Adipocyte (in vitro differentiated cells): Measurements from ENCODE around the gene RIT1.
"Not testable (repeated sequence)": the region's sequence is repeated elsewhere in the genome, so short reads cannot be mapped to it uniquely, and the experiment has no call there.

Experiments used
- DNase-seq: peaks from one replicate; pipeline ENCODE4 v3.0.0-alpha.2; 2015; ENCODE audit warnings: low read depth
- H3K27me3 ChIP-seq: replicated peaks from 2 replicates; pipeline ENCODE4 v1.7.0; 2013; ENCODE audit warnings: mild to moderate bottlenecking, low read length, moderate library complexity; ENCODE audit not compliant: control insufficient read depth, insufficient read depth
- H3K36me3 ChIP-seq: 2 replicates; pipeline ENCODE4 v1.7.0; 2013; ENCODE audit warnings: low read length, mild to moderate bottlenecking, moderate library complexity; ENCODE audit not compliant: control insufficient read depth, insufficient read depth, severe bottlenecking
- H3K4me1 ChIP-seq: 2 replicates; pipeline ENCODE4 v1.7.0; 2013; ENCODE audit warnings: mild to moderate bottlenecking, low read length, moderate library complexity; ENCODE audit not compliant: control insufficient read depth, insufficient read depth
- H3K4me3 ChIP-seq: 2 replicates; pipeline ENCODE4 v1.7.0; 2013; ENCODE audit warnings: mild to moderate bottlenecking, low read length, moderate library complexity
- H3K9ac ChIP-seq: 2 replicates; pipeline ENCODE4 v1.7.0; 2013; ENCODE audit warnings: mild to moderate bottlenecking, low read length, moderate library complexity
- H3K9me3 ChIP-seq: 2 replicates; pipeline ENCODE4 v1.7.0; 2013; ENCODE audit warnings: mild to moderate bottlenecking, low read length, moderate library complexity; ENCODE audit not compliant: control insufficient read depth

RIT1 gene

DNA sequence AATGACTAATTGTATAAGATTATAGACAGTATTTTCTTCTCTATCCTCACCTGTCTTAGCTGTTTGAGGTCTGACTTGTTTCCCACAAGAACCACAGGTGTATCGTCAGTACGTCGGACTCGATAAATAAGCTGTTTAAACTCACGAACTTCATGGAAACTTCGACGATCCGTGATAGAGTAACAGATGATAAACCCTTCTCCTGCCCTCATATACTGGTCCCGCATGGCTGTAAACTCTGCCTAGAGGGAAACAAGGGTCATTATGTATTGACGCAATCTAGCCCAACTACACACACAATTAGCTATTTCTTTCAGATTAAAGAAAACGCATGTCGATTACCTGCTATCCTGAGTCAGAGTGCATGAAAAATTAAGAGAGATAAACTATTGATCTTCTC is 6.9 kb downstream of the RIT1 start:
- no peaks in the 10 kb centered on the region for H3K9me3 ChIP-seq
- no peaks in the 10 kb centered on the region for H3K4me1 ChIP-seq
- H3K36me3 ChIP-seq: peaks cover 89% of the 10 kb centered on the region
- H3K27me3 ChIP-seq: no peaks in the 10 kb centered on the region
- no peak overlapping the region for H3K9ac ChIP-seq
- DNase-seq: no peak
- no peak overlapping the region for H3K4me3 ChIP-seq

DNA sequence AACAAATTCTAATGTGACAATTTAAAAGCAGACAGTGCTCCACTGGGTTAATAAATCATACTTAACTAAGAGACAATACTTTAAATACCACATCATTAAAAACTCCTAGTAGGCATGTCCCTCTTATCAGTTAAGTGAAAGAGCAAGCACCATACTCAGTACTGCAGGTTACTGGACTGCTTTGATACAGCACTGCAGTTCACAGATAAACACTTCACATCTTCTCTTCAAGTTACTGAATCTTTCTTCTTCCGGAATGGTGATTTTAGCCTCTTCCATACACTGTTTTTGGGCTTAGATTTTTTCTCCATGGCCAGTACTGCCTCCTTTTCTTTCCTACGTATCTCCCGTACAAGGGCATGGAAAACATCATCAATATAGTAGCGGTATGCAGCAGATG is 11.0 kb downstream of the RIT1 start:
- H3K27me3 ChIP-seq: no peaks in the 10 kb centered on the region
- no peak overlapping the region for H3K4me3 ChIP-seq
- no peaks in the 10 kb centered on the region for H3K9me3 ChIP-seq
- no peak overlapping the region for H3K9ac ChIP-seq
- H3K4me1 ChIP-seq: no peaks in the 10 kb centered on the region
- H3K36me3 ChIP-seq: peaks cover 78% of the 10 kb centered on the region
- DNase-seq: no peak

DNA sequence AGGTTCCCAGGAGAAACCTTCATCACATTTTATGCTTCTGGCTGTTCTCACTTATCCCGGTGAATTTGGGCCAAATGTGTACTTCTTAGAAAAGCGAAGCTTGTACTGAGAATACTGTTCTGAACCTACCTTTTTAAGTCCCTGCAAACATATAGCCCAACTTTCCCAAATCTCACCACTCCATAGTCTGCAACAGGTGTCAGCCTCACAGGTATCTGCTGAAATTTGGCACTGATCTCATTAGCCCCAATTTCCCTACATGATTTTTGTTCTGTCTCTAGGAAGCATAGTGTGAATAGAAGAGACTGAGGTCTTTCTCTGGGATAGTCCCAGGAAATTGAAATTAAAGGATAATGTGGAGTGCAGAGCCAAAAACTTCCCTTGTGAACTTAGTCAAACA is 11.5 kb downstream of the RIT1 start:
- H3K4me1 ChIP-seq: no peaks in the 10 kb centered on the region
- H3K9me3 ChIP-seq: no peaks in the 10 kb centered on the region

DNA sequence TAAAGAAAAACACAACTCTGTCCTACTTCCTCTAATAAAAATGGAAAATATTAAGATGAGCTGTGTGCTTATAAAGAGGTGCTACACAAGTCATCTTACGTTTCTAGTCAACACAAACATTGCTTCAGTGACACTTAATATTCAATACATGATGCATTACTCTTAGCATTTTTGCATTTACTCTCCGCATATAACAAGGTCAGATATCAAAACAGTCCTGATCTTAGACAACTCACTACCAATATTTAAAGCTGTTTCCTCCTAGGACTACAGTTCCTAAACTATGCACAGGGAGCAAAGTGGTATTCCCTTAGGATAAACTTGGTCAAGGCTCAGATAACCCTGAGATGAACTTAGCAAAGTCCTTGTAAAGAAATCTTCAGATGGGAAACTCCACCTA is 12.3 kb downstream of the RIT1 start:
- DNase-seq: no peak
- Histone ChIP-seq H3K36me3 (peaks cover 65% of the 10 kb centered on the region), H3K4me1 (peaks cover 3% of the 10 kb centered on the region), H3K27me3 (no peaks in the 10 kb centered on the region), H3K9ac (no peak overlapping the region), H3K9me3 (no peaks in the 10 kb centered on the region), H3K4me3 (no peak overlapping the region)

More for the DNA sequence above, 11.5 kb downstream of the RIT1 start:
- no peak for DNase-seq
- Histone ChIP-seq H3K36me3 (peaks cover 73% of the 10 kb centered on the region), H3K9ac (no peak overlapping the region), H3K27me3 (no peaks in the 10 kb centered on the region), H3K4me3 (no peak overlapping the region)

DNA sequence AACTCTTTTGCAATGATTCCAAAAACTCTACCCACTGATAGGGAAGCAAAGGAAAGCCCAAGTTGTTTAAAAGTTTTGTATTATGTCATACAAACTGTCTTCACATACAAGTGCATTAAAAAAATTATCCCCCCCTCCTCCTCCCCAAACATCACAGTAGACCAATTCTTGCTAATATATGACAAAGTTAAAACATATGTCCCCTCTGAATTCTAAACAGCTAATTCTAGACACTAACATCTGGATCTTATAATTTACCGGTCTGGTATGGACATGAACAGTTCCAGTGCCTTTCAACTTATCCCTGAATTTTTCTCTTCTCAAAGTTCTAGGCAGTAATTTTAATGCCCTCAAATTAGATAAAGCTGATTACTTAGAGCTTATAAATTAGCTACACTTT is 13.4 kb downstream of the RIT1 start:
- H3K4me3 ChIP-seq: no peak overlapping the region
- H3K9me3 ChIP-seq: no peaks in the 10 kb centered on the region
- H3K27me3 ChIP-seq: no peaks in the 10 kb centered on the region
- H3K4me1 ChIP-seq: peaks cover 14% of the 10 kb centered on the region
- DNase-seq: peak; percentile 63
- H3K36me3 ChIP-seq: peaks cover 57% of the 10 kb centered on the region
- H3K9ac ChIP-seq: no peak overlapping the region

DNA sequence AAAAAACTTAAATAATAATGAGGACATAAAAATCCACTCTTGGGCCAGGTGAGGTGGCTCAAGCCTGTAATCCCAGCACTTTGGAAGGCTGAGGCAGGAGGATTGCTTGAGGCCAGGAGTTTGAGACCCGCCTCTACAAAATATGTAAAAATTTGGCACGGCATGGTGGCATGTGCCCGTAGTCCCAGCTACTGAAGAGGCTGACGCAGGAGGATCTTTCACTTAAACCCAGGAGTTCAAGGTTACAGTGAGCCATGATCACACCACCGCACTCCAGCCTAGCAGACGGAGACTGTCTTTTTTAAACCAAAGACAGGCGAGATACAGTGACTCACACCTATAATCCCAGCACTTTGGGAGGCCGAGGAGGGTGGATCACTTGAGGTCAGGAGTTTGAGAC is 14.7 kb downstream of the RIT1 start:
- not testable (repeated sequence) for H3K27me3 ChIP-seq, H3K9ac ChIP-seq, H3K4me3 ChIP-seq, DNase-seq, H3K9me3 ChIP-seq
- H3K4me1 ChIP-seq: peaks cover 19% of the 10 kb centered on the region
- H3K36me3 ChIP-seq: peaks cover 46% of the 10 kb centered on the region

DNA sequence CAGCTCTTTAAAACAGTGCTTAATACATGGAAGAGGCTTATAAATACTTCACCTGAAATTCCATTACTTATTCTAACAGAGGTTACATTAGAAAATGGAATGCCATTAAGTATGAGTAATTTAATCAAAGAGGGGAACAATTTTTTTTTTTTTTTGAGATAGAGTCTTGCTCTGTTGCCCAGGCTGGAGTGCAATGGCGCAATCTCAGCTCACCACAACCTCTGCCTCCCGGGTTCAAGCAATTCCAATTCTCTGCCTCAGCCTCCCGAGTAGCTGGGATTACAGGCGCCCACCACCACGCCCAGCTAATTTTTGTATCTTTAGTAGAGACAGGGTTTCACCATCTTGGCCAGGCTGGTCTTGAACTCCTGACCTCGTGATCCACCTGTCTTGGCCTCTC is 15.5 kb downstream of the RIT1 start:
- H3K36me3 ChIP-seq: peaks cover 37% of the 10 kb centered on the region
- H3K4me3 ChIP-seq, DNase-seq, H3K9me3 ChIP-seq, H3K9ac ChIP-seq, H3K27me3 ChIP-seq: not testable (repeated sequence)
- H3K4me1 ChIP-seq: peaks cover 19% of the 10 kb centered on the region

DNA sequence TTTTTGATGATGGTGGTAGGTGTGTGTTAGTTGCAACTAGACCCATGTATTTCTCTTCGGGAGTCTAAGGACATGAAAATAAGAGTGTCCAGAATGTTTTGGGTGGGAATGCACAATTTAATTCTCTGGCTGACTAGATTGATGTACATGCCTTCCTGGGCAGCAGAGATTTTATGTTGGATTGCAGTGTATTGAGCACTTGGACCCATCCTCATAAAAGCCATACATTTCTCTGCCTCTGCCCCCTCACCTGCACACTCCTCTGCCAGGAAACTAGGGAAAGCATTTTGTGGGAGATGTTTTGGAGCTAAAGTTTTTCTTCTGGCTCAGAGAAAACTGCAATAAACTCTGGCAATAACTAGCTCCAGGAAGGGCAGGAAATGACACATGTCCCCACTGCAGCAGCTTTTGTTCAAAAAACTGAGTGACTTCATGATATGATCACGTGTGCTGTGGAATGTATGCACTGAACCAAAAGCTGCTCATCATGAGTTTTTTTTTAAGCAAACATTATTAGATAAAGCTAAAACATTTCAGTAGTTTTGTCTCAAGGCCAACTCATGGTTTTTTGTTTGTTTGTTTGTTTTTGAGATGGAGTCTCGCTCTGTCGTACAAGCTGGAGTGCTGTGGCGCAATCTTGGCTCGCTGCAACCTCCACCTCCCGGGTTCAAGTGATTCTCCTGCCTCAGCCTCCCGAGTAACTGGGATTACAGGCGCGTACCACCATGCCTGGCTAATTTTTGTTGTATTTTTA is 17.6 kb downstream of the RIT1 start:
- H3K4me1 ChIP-seq: peaks cover 25% of the 10 kb centered on the region
- no peaks in the 10 kb centered on the region for H3K27me3 ChIP-seq
- peak overlapping the region; percentile 71 for H3K9ac ChIP-seq
- H3K9me3 ChIP-seq: no peaks in the 10 kb centered on the region
- peaks cover 16% of the 10 kb centered on the region for H3K36me3 ChIP-seq
- peak; percentile 70 for DNase-seq
- H3K4me3 ChIP-seq: peak overlapping the region; percentile 61

DNA sequence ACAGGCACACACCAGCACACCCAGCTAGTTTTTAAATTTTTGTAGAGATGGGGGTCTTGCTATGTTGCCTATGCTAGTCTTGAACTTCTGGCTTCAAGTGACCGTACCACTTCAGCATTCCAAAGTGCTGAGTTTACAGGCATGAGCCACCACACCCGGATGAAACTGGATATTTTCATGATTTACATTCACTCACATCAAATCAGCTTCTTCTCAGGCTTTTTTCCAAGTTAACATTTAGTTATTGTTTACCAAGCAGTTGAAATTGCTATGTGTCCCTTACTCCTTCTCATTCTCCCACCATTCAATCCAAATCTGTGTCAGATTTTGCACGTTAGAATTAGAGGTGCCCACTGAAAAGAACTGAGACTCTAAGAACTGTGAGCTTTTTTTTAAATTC is 18.4 kb downstream of the RIT1 start:
- Histone ChIP-seq H3K27me3 (no peaks in the 10 kb centered on the region), H3K9ac (peak overlapping the region; percentile 71)
- peak; percentile 82 for DNase-seq

DNA sequence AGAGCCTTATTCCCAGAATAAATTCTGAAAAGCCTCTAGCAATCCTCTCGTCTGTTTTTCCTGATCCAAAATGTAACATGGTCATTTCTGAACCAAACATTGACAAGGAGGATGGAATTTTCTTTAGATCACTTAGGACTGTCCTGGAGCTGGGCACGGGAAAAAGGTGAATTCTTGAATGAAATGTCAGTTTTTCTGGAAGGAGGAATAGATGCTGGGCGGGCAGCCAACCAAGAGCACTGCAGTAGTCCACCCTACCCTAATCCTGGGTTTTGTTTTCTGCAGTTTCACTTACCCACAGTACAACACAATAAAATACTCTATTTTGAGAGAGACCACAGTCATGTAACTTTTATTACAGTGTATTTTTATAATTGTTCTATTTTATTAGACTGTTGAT is 20.9 kb downstream of the RIT1 start:
- no peak overlapping the region for H3K4me3 ChIP-seq

More for the DNA sequence above, 18.4 kb downstream of the RIT1 start:
- Histone ChIP-seq H3K9me3 (no peaks in the 10 kb centered on the region), H3K4me3 (peak overlapping the region; percentile 61), H3K4me1 (peaks cover 25% of the 10 kb centered on the region), H3K36me3 (peaks cover 11% of the 10 kb centered on the region)

DNA sequence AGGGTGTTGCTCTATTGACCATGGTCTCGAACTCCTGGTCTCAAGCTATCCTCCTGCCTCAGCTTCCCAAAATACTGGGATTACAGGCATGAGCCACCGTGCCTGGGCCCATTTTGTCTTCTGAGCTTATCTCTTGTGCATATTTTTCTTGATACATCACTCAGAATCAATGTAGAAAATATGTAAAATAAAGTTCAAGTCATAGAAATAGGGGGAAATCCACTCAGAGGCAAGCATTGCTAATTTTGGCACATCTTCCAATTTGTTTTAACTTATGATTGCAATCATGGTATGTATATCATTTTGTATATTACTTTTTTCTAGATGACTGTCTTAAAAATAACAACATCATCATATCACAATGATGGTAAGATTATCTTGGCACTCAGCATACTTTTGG is 21.6 kb downstream of the RIT1 start:
- Histone ChIP-seq H3K4me1 (peaks cover 27% of the 10 kb centered on the region), H3K9ac (no peak overlapping the region), H3K9me3 (no peaks in the 10 kb centered on the region), H3K4me3 (no peak overlapping the region), H3K36me3 (no peaks in the 10 kb centered on the region), H3K27me3 (no peaks in the 10 kb centered on the region)
- DNase-seq: peak; percentile 58

More for the DNA sequence above, 20.9 kb downstream of the RIT1 start:
- DNase-seq: no peak
- H3K36me3 ChIP-seq: no peaks in the 10 kb centered on the region
- no peak overlapping the region for H3K9ac ChIP-seq
- peaks cover 25% of the 10 kb centered on the region for H3K4me1 ChIP-seq
- no peaks in the 10 kb centered on the region for H3K27me3 ChIP-seq
- H3K9me3 ChIP-seq: no peaks in the 10 kb centered on the region

DNA sequence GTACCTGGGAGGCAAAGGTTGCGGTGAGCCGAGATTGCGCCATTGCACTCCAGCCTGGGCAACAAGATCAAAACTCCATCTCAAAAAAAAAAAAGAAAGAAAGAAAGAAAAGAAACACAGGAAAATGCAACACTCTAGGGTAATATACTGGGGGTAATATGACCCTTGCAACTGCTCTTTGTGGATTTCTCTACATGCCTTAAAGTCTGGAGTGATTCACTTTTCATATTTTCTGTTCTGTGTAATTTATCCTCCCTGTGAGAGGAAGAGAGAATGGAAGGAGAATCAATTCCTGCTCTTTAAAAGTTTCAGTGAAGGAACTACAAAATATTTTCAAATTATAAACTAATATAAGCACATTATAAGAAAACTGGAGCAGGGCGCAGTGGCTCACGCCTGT is 22.7 kb downstream of the RIT1 start:
- DNase-seq: peak; percentile 68
- Histone ChIP-seq H3K36me3 (no peaks in the 10 kb centered on the region), H3K9ac (no peak overlapping the region), H3K27me3 (no peaks in the 10 kb centered on the region), H3K4me1 (peaks cover 27% of the 10 kb centered on the region), H3K4me3 (no peak overlapping the region), H3K9me3 (no peaks in the 10 kb centered on the region)
